Upper lobe of left lung (tissue), 4 donors: Measurements from ENCODE around the gene SAE1.

Experiments used
- CTCF ChIP-seq, 6 experiments: fragments of 450-650 bp in 4 of 6; fragments of 200-600 bp in 2 of 6; sonication (generic) in 2 of 6; IDR thresholded peaks; one replicate each; pipeline ENCODE4 v1.5.1; 2016 to 2019; ENCODE audit warnings: antibody characterized with exemption in 6 of 6
- POLR2A ChIP-seq, 4 donors: fragments of 450-650 bp; IDR thresholded peaks; one replicate each; pipeline ENCODE4 v1.5.1; 2016 to 2017; ENCODE audit warnings: antibody characterized with exemption in 4 of 4, mild to moderate bottlenecking in 2 of 4
- POLR2AphosphoS5 ChIP-seq, 2 donors: sonication (generic); formaldehyde crosslinking; IDR thresholded peaks; one replicate each; pipeline ENCODE4 v1.5.1; 2017; ENCODE audit warnings: antibody characterized with exemption in 2 of 2

- TF ChIP-seq CTCF (IDR thresholded peaks at IDR 0.05) (no peak), POLR2AphosphoS5 (IDR thresholded peaks at IDR 0.05) (no peak), POLR2A (IDR thresholded peaks at IDR 0.05) (peak in 1 of 4 donors; percentile 9)
Observed at GRCh38 chr19:47113850-47114651, 16.6 kb upstream of the SAE1 start.
